Measurements from ENCODE around the gene MAPK1. TPM values are rescaled to one million over a fixed set of nuclear protein-coding genes. Genes with fewer than 3 reads are reported as not detected.

Gene MAPK1
- total and polyA plus RNA-seq, 9 of the 15 experiments (the other 6 are each of a cell fraction or from before 2014, with no cell fraction given) = 46.3 to 575 (median 283) TPM

DNA sequence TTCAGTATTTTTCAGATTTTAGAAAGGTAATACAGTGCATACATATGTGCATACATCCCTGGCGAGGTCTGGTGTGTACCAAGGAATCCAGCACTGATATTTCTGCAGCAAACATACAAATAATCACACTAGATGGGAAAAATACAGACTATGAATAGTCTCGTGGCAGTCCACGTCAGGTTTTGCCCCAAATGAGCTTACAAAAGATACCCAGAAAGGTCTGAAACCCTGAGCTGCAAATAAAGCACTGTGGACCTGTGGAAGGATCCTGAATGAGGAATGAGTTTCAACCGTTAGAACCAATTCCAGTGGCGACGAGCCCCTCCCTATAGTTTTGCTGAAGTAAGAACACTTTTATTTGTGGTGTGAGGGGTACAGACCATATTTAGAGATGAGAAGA, 24.5 kb downstream of the MAPK1 start (continued):
- TF ChIP-seq ZZZ3 (IDR thresholded peaks at IDR 0.05) = no peak
- TF ChIP-seq CHCHD3 (CRISPR knock-in tag; IDR thresholded peaks at IDR 0.05) = no peak
- no peak for TF ChIP-seq HLTF (IDR thresholded peaks at IDR 0.05)
- no peak for TF ChIP-seq CHD2 (IDR thresholded peaks at IDR 0.05; ENCODE audit: low read depth, low read length)
- no peak for TF ChIP-seq TSC22D4 (tag; IDR thresholded peaks at IDR 0.05)
- TF ChIP-seq NELFE (IDR thresholded peaks at IDR 0.05; ENCODE audit: insufficient read depth, insufficient read length) = no peak
- no peak for TF ChIP-seq BHLHE40 (IDR thresholded peaks at IDR 0.05; ENCODE audit: low read length)
- no peak for TF ChIP-seq NFIX (CRISPR knock-in tag; IDR thresholded peaks at IDR 0.05; ENCODE audit: low read depth)
- TF ChIP-seq ZNF644 (tag; IDR thresholded peaks at IDR 0.05; ENCODE audit: low read depth) = no peak
- no peak for TF ChIP-seq DDX20 (tag; IDR thresholded peaks at IDR 0.05; ENCODE audit: low read depth)
- TF ChIP-seq KAT7 (CRISPR knock-in tag; IDR thresholded peaks at IDR 0.05; ENCODE audit: borderline replicate concordance) = peak; percentile 49; the same call in 1 of the 2 replicates
- TF ChIP-seq PCBP1 (IDR thresholded peaks at IDR 0.05; ENCODE audit: low read depth, low read length, poor library complexity, severe bottlenecking) = no peak
- TF ChIP-seq, protein P1, sequence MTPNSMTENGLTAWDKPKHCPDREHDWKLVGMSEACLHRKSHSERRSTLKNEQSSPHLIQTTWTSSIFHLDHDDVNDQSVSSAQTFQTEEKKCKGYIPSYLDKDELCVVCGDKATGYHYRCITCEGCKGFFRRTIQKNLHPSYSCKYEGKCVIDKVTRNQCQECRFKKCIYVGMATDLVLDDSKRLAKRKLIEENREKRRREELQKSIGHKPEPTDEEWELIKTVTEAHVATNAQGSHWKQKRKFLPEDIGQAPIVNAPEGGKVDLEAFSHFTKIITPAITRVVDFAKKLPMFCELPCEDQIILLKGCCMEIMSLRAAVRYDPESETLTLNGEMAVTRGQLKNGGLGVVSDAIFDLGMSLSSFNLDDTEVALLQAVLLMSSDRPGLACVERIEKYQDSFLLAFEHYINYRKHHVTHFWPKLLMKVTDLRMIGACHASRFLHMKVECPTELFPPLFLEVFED (CRISPR knock-in tag; conservative IDR thresholded peaks at IDR 0.05) = no peak
- no peak for TF ChIP-seq HDAC2 (IDR thresholded peaks at IDR 0.05)
- TF ChIP-seq, protein P2, sequence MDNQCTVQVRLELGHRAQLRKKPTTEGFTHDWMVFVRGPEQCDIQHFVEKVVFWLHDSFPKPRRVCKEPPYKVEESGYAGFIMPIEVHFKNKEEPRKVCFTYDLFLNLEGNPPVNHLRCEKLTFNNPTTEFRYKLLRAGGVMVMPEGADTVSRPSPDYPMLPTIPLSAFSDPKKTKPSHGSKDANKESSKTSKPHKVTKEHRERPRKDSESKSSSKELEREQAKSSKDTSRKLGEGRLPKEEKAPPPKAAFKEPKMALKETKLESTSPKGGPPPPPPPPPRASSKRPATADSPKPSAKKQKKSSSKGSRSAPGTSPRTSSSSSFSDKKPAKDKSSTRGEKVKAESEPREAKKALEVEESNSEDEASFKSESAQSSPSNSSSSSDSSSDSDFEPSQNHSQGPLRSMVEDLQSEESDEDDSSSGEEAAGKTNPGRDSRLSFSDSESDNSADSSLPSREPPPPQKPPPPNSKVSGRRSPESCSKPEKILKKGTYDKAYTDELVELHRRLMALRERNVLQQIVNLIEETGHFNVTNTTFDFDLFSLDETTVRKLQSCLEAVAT (IDR thresholded peaks at IDR 0.05) = no peak
- no peak for TF ChIP-seq ZNF583 (CRISPR knock-in tag; IDR thresholded peaks at IDR 0.05)
- TF ChIP-seq, protein P3, sequence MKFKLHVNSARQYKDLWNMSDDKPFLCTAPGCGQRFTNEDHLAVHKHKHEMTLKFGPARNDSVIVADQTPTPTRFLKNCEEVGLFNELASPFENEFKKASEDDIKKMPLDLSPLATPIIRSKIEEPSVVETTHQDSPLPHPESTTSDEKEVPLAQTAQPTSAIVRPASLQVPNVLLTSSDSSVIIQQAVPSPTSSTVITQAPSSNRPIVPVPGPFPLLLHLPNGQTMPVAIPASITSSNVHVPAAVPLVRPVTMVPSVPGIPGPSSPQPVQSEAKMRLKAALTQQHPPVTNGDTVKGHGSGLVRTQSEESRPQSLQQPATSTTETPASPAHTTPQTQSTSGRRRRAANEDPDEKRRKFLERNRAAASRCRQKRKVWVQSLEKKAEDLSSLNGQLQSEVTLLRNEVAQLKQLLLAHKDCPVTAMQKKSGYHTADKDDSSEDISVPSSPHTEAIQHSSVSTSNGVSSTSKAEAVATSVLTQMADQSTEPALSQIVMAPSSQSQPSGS (CRISPR knock-in tag; IDR thresholded peaks at IDR 0.05) = no peak
- TF ChIP-seq MCM5 (IDR thresholded peaks at IDR 0.05; ENCODE audit: low read depth) = no peak
- TF ChIP-seq MTA2 (IDR thresholded peaks at IDR 0.05; ENCODE audit: low read depth) = no peak
- TF ChIP-seq, protein P4, sequence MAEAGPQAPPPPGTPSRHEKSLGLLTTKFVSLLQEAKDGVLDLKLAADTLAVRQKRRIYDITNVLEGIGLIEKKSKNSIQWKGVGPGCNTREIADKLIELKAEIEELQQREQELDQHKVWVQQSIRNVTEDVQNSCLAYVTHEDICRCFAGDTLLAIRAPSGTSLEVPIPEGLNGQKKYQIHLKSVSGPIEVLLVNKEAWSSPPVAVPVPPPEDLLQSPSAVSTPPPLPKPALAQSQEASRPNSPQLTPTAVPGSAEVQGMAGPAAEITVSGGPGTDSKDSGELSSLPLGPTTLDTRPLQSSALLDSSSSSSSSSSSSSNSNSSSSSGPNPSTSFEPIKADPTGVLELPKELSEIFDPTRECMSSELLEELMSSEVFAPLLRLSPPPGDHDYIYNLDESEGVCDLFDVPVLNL (CRISPR knock-in tag; IDR thresholded peaks at IDR 0.05; ENCODE audit: low read depth) = no peak
- TF ChIP-seq ETV1 (tag; conservative IDR thresholded peaks at IDR 0.05; ENCODE audit: low read depth) = no peak
- no peak for TF ChIP-seq NCOA4 (IDR thresholded peaks at IDR 0.05; ENCODE audit: partially characterized antibody)
- no peak for TF ChIP-seq BACH1 (tag; IDR thresholded peaks at IDR 0.05)
- TF ChIP-seq, protein P5, sequence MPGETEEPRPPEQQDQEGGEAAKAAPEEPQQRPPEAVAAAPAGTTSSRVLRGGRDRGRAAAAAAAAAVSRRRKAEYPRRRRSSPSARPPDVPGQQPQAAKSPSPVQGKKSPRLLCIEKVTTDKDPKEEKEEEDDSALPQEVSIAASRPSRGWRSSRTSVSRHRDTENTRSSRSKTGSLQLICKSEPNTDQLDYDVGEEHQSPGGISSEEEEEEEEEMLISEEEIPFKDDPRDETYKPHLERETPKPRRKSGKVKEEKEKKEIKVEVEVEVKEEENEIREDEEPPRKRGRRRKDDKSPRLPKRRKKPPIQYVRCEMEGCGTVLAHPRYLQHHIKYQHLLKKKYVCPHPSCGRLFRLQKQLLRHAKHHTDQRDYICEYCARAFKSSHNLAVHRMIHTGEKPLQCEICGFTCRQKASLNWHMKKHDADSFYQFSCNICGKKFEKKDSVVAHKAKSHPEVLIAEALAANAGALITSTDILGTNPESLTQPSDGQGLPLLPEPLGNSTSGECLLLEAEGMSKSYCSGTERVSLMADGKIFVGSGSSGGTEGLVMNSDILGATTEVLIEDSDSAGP (CRISPR knock-in tag; IDR thresholded peaks at IDR 0.05) = no peak
- TF ChIP-seq CBX2 (IDR thresholded peaks at IDR 0.05; ENCODE audit: insufficient read depth, low read length, poor library complexity, severe bottlenecking) = no peak
